T-helper 2 cell treated with Interferon-gamma antibody and Interleukin-4, amounts not matched to agents 5 μg/mL and 100 μg/mL, for 36 hours (primary cell): Measurements from ENCODE around the gene TJP1.
"Not testable (repeated sequence)": the region's sequence is repeated elsewhere in the genome, so short reads cannot be mapped to it uniquely, and the experiment has no call there.

Experiments used
- DNase-seq: peaks from one replicate; pipeline ENCODE4 v3.0.0; 2021; ENCODE audit warnings: low spot score
- H3K27ac Mint-ChIP-seq: one replicate; pipeline ENCODE4 v1.8.0; 2021; ENCODE audit warnings: mild to moderate bottlenecking, mixed read lengths
- H3K27me3 Mint-ChIP-seq: one replicate; pipeline ENCODE4 v1.8.0; 2021; ENCODE audit warnings: low read depth, mixed read lengths
- H3K36me3 Mint-ChIP-seq: one replicate; pipeline ENCODE4 v1.8.0; 2021; ENCODE audit warnings: low read depth, mixed read lengths
- H3K4me1 Mint-ChIP-seq: one replicate; pipeline ENCODE4 v1.8.0; 2021; ENCODE audit warnings: low read depth, mixed read lengths
- H3K4me3 Mint-ChIP-seq: one replicate; pipeline ENCODE4 v1.8.0; 2022; ENCODE audit warnings: mild to moderate bottlenecking, moderate library complexity, mixed read lengths
- H3K9me3 Mint-ChIP-seq: one replicate; pipeline ENCODE4 v1.8.0; 2021; ENCODE audit warnings: mixed read lengths

Gene TJP1

GRCh38 chr15:29677871-29678461 is 144.3 kb downstream of the TJP1 start:
- Mint-ChIP-seq H3K4me1 (no peaks in the 10 kb centered on the region), H3K9me3 (no peaks in the 10 kb centered on the region), H3K27ac (peak overlapping the region; percentile 57), H3K36me3 (no peaks in the 10 kb centered on the region), H3K27me3 (peaks cover 27% of the 10 kb centered on the region), H3K4me3 (no peak overlapping the region)
- no peak for DNase-seq

- DNase-seq = no peak
- H3K4me1 Mint-ChIP-seq = no peaks in the 10 kb centered on the region
- no peak overlapping the region for H3K4me3 Mint-ChIP-seq
- H3K27ac Mint-ChIP-seq = no peak overlapping the region
- no peaks in the 10 kb centered on the region for H3K9me3 Mint-ChIP-seq
- peaks cover 27% of the 10 kb centered on the region for H3K27me3 Mint-ChIP-seq
- H3K36me3 Mint-ChIP-seq = no peaks in the 10 kb centered on the region
Observed at GRCh38 chr15:29677455-29677854, 144.8 kb downstream of the TJP1 start.

DNA sequence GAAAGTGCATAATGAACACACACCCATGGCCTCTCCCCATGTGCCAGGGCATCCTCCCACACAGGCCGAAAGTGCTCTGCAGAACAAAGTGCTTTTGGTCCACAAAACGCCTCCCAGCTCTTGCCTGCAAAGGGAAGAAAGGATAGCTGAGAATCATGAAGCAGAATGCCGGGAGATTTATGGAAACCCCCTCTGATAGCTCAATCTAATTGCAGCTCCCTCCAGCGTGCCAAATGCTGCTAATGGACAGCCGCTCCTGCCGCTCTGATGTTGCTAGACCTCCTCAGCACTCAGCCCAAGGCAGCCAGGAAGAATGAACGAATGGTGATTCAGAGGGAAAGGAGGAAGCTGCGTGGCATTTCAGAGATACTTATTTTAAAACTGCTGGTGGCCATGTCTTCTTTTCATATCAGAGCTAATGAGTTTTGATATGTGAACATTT is 145.3 kb downstream of the TJP1 start:
- Mint-ChIP-seq H3K4me1 (no peaks in the 10 kb centered on the region), H3K27me3 (peaks cover 27% of the 10 kb centered on the region), H3K4me3 (no peak overlapping the region), H3K36me3 (no peaks in the 10 kb centered on the region), H3K9me3 (no peaks in the 10 kb centered on the region), H3K27ac (no peak overlapping the region)
- DNase-seq = no peak

GRCh38 chr15:29676374-29676960 is 145.8 kb downstream of the TJP1 start:
- not testable (repeated sequence) for H3K4me3 Mint-ChIP-seq, H3K27ac Mint-ChIP-seq, H3K36me3 Mint-ChIP-seq, H3K9me3 Mint-ChIP-seq, DNase-seq, H3K4me1 Mint-ChIP-seq
- peaks cover 27% of the 10 kb centered on the region for H3K27me3 Mint-ChIP-seq

- H3K27ac Mint-ChIP-seq = no peak overlapping the region
- peaks cover 27% of the 10 kb centered on the region for H3K27me3 Mint-ChIP-seq
- no peaks in the 10 kb centered on the region for H3K4me1 Mint-ChIP-seq
- no peaks in the 10 kb centered on the region for H3K9me3 Mint-ChIP-seq
- no peak for DNase-seq
- no peak overlapping the region for H3K4me3 Mint-ChIP-seq
- H3K36me3 Mint-ChIP-seq = no peaks in the 10 kb centered on the region
Observed at GRCh38 chr15:29675791-29676301, 146.4 kb downstream of the TJP1 start.

DNA sequence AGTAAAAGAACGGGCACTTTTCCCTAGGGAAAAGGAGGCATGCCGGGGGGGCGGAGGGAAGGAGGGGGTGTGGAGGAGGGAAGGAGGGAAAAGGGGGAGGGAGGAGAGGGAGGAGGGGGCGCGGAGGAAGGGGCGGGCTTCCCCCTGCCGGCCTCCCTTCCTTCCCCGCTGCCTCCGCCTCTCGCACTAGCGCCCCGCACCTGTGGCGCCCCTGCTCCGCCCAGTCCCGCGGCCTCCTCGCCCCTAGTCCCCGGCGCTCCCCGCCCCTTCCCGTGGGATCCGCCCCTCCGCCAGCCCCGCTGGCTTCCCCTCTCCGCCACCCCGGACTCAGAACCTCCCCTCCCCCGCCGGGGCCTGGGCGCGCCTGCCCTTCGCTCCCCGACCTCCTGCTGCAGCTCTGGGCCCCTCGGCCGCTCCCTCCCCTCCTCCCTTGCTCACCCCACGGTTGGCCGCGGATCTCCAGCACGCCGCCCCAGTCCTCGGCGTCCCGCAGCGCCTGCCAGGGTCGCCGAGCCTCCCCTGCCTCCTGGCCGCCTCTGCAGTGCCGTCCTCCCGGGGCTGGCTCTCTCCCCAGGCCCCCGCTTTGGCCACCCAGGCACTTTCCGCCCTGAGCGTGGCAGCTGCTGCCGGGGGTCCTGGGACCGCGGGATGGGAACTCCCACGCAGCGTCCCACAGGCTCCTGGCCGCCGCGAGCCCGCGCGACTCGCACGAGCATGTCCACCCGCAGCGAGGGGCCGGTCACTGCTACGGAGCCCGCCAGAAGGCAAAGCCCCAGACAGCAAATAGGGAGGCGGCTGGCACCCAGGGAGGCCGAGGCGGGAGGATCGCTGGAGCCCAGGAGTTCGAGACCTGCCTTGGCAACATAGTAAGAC is 147.4 kb downstream of the TJP1 start:
- H3K9me3 Mint-ChIP-seq = no peaks in the 10 kb centered on the region
- DNase-seq = no peak
- H3K4me1 Mint-ChIP-seq = no peaks in the 10 kb centered on the region
- H3K4me3 Mint-ChIP-seq = no peak overlapping the region
- H3K36me3 Mint-ChIP-seq = no peaks in the 10 kb centered on the region
- H3K27ac Mint-ChIP-seq = no peak overlapping the region
- peaks cover 27% of the 10 kb centered on the region for H3K27me3 Mint-ChIP-seq

GRCh38 chr15:29672923-29673809 is 149.1 kb downstream of the TJP1 start:
- peaks cover 27% of the 10 kb centered on the region for H3K27me3 Mint-ChIP-seq
- DNase-seq = no peak
- H3K4me1 Mint-ChIP-seq = no peaks in the 10 kb centered on the region
- no peak overlapping the region for H3K4me3 Mint-ChIP-seq
- no peaks in the 10 kb centered on the region for H3K36me3 Mint-ChIP-seq
- no peak overlapping the region for H3K27ac Mint-ChIP-seq
- H3K9me3 Mint-ChIP-seq = no peaks in the 10 kb centered on the region

DNA sequence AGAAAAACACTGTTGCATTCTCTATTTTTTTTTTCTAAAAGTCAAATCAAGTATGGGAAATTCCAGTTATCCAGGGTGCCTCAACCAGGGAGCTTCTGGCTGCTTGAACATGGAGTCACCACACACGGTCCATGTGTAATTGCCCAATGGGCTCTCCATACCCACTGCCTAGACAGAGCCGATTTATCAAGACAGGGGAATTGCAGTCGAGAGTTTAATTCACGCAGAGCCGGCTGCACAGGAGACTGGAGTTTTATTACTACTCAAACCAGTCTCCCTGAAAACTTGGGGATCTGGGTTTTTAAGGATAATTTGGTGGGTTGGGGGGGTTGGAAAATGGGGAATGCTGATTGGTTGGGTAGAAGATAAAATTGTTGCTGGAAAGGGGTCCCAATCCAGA is 149.8 kb downstream of the TJP1 start:
- no peak for DNase-seq
- H3K27ac Mint-ChIP-seq = no peak overlapping the region
- no peak overlapping the region for H3K4me3 Mint-ChIP-seq
- no peaks in the 10 kb centered on the region for H3K9me3 Mint-ChIP-seq
- no peaks in the 10 kb centered on the region for H3K4me1 Mint-ChIP-seq
- no peaks in the 10 kb centered on the region for H3K36me3 Mint-ChIP-seq
- peaks cover 22% of the 10 kb centered on the region for H3K27me3 Mint-ChIP-seq

DNA sequence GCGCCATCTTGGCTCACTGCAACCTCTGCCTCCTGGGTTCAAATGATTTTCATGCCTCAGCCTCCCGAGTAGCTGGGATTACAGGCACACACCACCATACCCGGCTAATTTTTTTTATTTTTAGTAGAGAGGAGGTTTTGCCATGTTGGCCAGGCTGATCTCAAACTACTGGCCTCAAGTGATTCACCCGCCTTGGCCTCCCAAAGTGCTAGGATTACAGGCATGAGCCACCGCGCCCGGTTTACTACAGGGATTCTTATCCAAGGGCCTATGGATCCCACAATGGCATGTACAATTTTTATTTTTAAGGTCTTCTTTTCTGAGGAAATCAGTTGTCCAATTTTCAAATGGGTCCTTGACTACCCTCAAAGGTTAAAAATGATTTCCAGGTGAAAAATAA is 150.2 kb downstream of the TJP1 start:
- H3K4me3 Mint-ChIP-seq, H3K27ac Mint-ChIP-seq, H3K4me1 Mint-ChIP-seq, H3K9me3 Mint-ChIP-seq, DNase-seq, H3K36me3 Mint-ChIP-seq: not testable (repeated sequence)
- peaks cover 18% of the 10 kb centered on the region for H3K27me3 Mint-ChIP-seq

DNA sequence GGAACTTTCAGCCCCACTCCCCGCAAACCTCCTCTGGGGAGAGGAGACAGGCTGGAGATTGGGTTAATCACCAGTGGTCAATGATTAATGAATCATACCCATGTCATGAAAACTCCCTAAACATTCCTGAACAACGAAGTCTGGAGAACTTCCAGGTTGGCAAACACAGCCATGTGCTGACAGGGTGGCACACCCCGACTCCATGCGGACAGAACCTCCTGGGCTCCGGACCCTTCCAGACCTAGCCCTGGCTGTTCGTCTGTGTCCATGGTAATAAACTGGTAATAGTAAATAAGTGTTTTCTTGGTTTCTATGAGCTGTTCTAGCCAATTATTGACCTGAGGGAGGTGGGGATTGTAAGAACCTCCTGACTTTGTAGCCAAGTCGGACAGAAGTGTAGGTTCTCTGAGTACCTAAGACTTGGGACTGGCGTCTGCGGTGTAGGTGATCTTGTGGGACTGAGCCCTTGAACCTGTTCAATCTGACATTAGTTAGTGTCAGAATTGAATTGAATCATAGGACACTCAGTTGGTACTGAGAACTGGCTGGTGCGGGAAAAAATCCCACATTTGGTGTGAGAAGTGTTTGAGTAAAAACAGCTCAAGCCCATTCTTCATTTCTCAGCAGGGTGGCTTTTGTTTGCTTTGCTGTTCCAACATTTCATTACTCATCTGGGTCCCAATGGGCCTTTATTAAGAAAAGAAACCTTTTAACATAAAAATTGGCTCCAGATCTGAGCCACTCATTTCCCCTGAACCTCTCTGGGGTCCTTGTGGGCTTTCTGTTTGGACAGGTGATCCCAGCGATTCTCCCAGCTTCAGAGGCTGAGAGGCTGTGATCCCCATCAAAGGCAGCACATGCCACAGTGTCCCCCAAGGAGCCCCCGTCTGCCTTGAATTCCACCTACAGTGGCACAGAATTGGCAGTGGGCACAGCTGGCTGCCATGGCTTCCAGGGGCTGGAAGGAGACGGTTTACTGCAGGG is 151.0 kb downstream of the TJP1 start:
- Mint-ChIP-seq H3K27ac (no peak overlapping the region), H3K27me3 (peaks cover 13% of the 10 kb centered on the region), H3K4me1 (no peaks in the 10 kb centered on the region), H3K4me3 (no peak overlapping the region), H3K36me3 (no peaks in the 10 kb centered on the region), H3K9me3 (no peaks in the 10 kb centered on the region)
- no peak for DNase-seq

- no peaks in the 10 kb centered on the region for H3K36me3 Mint-ChIP-seq
- no peak for DNase-seq
- H3K4me1 Mint-ChIP-seq = no peaks in the 10 kb centered on the region
- no peak overlapping the region for H3K27ac Mint-ChIP-seq
- no peaks in the 10 kb centered on the region for H3K9me3 Mint-ChIP-seq
- H3K27me3 Mint-ChIP-seq = peaks cover 10% of the 10 kb centered on the region
- H3K4me3 Mint-ChIP-seq = no peak overlapping the region
Observed at GRCh38 chr15:29670266-29670665, 152.0 kb downstream of the TJP1 start.

- H3K27me3 Mint-ChIP-seq = peaks cover 10% of the 10 kb centered on the region
- H3K36me3 Mint-ChIP-seq = no peaks in the 10 kb centered on the region
- H3K4me3 Mint-ChIP-seq = no peak overlapping the region
- DNase-seq = no peak
- H3K9me3 Mint-ChIP-seq = no peaks in the 10 kb centered on the region
- no peaks in the 10 kb centered on the region for H3K4me1 Mint-ChIP-seq
- H3K27ac Mint-ChIP-seq = no peak overlapping the region
Observed at GRCh38 chr15:29669823-29670222, 152.4 kb downstream of the TJP1 start.
